IMR-90 (cell line): ENCODE measurements around the gene NAGS. TPM values are rescaled to one million over a fixed set of nuclear protein-coding genes. Genes with fewer than 3 reads are reported as not detected.

Experiments used
- ATAC-seq: fragments of 200-7000 bp; cut with Tn5 transposase; 2 replicates; pipeline ENCODE4 v1.9.1; 2020; ENCODE audit warnings: low read depth, mild to moderate bottlenecking, moderate library complexity
- BruUV-seq: library from RNA; stranded (reverse); fragments of 400-500 nt; replicated peaks from 2 replicates; lab custom pipeline; 2021; lab: Mats Ljungman, UMichigan
- CTCF ChIA-PET: fragments of 300-600 bp; formaldehyde crosslinking; extraction: SDS; loops from one replicate; lab custom pipeline; 2021; ENCODE audit warnings: antibody characterized with exemption; lab: Yijun Ruan, JAX
- POLR2A ChIA-PET: fragments of 300-600 bp; sonication (Branson Sonifier 250); formaldehyde crosslinking; loops from one replicate; lab custom pipeline; 2022; ENCODE audit warnings: antibody characterized with exemption; ENCODE audit not compliant: unreplicated experiment; lab: Charles Lee
- DNase-seq: peaks from one replicate; pipeline ENCODE4 v3.0.0; 2013
- H2AFZ ChIP-seq: replicated peaks from 2 replicates; pipeline ENCODE3; 2013; ENCODE audit warnings: low read length, mild to moderate bottlenecking; ENCODE audit not compliant: poor library complexity
- H2AK5ac ChIP-seq: 2 replicates; pipeline ENCODE4 v1.6.1; 2013; ENCODE audit warnings: low read depth, low read length, inconsistent platforms
- H2AK9ac ChIP-seq: replicated peaks from 2 replicates; pipeline ENCODE3; 2013; ENCODE audit warnings: mild to moderate bottlenecking, low read depth, low read length, moderate library complexity; ENCODE audit not compliant: poor library complexity
- H2BK120ac ChIP-seq: 2 replicates; pipeline ENCODE4 v1.6.1; 2013; ENCODE audit warnings: low read depth, low read length, inconsistent platforms
- H2BK15ac ChIP-seq: 3 replicates; pipeline ENCODE4 v1.6.1; 2013; ENCODE audit warnings: low read depth, low read length, inconsistent platforms
- H2BK20ac ChIP-seq: 2 replicates; pipeline ENCODE4 v1.6.1; 2013; ENCODE audit warnings: low read depth, mild to moderate bottlenecking, inconsistent platforms, low read length, moderate library complexity
- H2BK5ac ChIP-seq: 2 replicates; pipeline ENCODE4 v1.6.1; 2013; ENCODE audit warnings: mild to moderate bottlenecking, low read depth, low read length, inconsistent platforms; ENCODE audit not compliant: poor library complexity, severe bottlenecking
- H3K14ac ChIP-seq: replicated peaks from 2 replicates; pipeline ENCODE4 v1.6.1; 2013; ENCODE audit warnings: low read depth, low read length, inconsistent platforms
- H3K18ac ChIP-seq: 2 replicates; pipeline ENCODE4 v1.6.1; 2013; ENCODE audit warnings: low read depth, low read length, control low read depth
- H3K23ac ChIP-seq: 2 replicates; pipeline ENCODE4 v1.6.1; 2013; ENCODE audit warnings: low read depth, low read length, inconsistent platforms
- H3K27ac ChIP-seq: 2 replicates; pipeline ENCODE4 v1.5.1; 2013; ENCODE audit warnings: mild to moderate bottlenecking, control low read depth, low read length; ENCODE audit not compliant: insufficient read depth
- H3K27me3 ChIP-seq: 2 replicates; pipeline ENCODE4 v1.6.1; 2013; ENCODE audit warnings: low read length; ENCODE audit not compliant: control insufficient read depth, insufficient read depth
- H3K36me3 ChIP-seq: 2 replicates; pipeline ENCODE4 v1.6.1; 2013; ENCODE audit warnings: low read length, mixed read lengths; ENCODE audit not compliant: control insufficient read depth, insufficient read depth
- H3K4ac ChIP-seq: 2 replicates; pipeline ENCODE4 v1.6.1; 2013; ENCODE audit warnings: low read depth, low read length, inconsistent platforms
- H3K4me1 ChIP-seq: 2 replicates; pipeline ENCODE4 v1.6.1; 2013; ENCODE audit warnings: low read length, mixed read lengths; ENCODE audit not compliant: control insufficient read depth, insufficient read depth
- H3K4me2 ChIP-seq: 2 replicates; pipeline ENCODE4 v1.6.1; 2013; ENCODE audit warnings: low read depth, mild to moderate bottlenecking, control low read depth, low read length, moderate library complexity
- H3K4me3 ChIP-seq: 2 replicates; pipeline ENCODE4 v1.5.1; 2013; ENCODE audit warnings: low read depth, mild to moderate bottlenecking, control low read depth, low read length, moderate library complexity; ENCODE audit not compliant: insufficient read depth
- H3K56ac ChIP-seq: 2 replicates; pipeline ENCODE4 v1.6.1; 2013; ENCODE audit warnings: low read length, inconsistent platforms; ENCODE audit not compliant: insufficient read depth; ENCODE audit errors: extremely low read depth
- H3K79me1 ChIP-seq, 2 experiments: 2 replicates each; pipeline ENCODE4 v1.6.1; 2013; ENCODE audit warnings: low read length in 2 of 2, inconsistent platforms in 1 of 2, low read depth in 1 of 2
- H3K9ac ChIP-seq: 2 replicates; pipeline ENCODE4 v1.6.1; 2013; ENCODE audit warnings: low read depth, low read length, control low read depth
- H3K9me1 ChIP-seq: 2 replicates; pipeline ENCODE4 v1.6.1; 2013; ENCODE audit warnings: low read length, inconsistent platforms; ENCODE audit not compliant: insufficient read depth
- H3K9me3 ChIP-seq: 2 replicates; pipeline ENCODE4 v1.6.1; 2013; ENCODE audit warnings: low read length; ENCODE audit not compliant: control insufficient read depth, insufficient read depth
- H4K20me1 ChIP-seq: 2 replicates; pipeline ENCODE4 v1.6.1; 2013; ENCODE audit warnings: low read length, inconsistent platforms; ENCODE audit not compliant: insufficient read depth
- H4K5ac ChIP-seq: 2 replicates; pipeline ENCODE4 v1.6.1; 2013; ENCODE audit warnings: mild to moderate bottlenecking, low read depth, low read length, control low read depth
- H4K8ac ChIP-seq, 2 experiments: 2 replicates each; pipeline ENCODE4 v1.6.1; 2013; ENCODE audit warnings: low read depth in 2 of 2, low read length in 2 of 2, control low read depth in 1 of 2, inconsistent platforms in 1 of 2
- H4K91ac ChIP-seq: 2 replicates; pipeline ENCODE4 v1.6.1; 2013; ENCODE audit warnings: low read depth, low read length, inconsistent platforms; ENCODE audit not compliant: insufficient read depth
- CEBPB ChIP-seq: IDR thresholded peaks from 2 replicates; pipeline ENCODE4 v1.6.1; 2012; ENCODE audit warnings: low read depth, low read length, improper control_type of control experiment
- ELK1 ChIP-seq: fragments of 150-350 bp; IDR thresholded peaks from 2 replicates; pipeline ENCODE4 v1.6.1; 2016; ENCODE audit warnings: low read depth, mild to moderate bottlenecking, low read length, moderate library complexity, borderline replicate concordance
- MAFK ChIP-seq: IDR thresholded peaks from 2 replicates; pipeline ENCODE4 v1.6.1; 2012; ENCODE audit warnings: low read depth, low read length, improper control_type of control experiment
- POLR2A ChIP-seq: IDR thresholded peaks from 2 replicates; pipeline ENCODE4 v1.6.1; 2012; ENCODE audit warnings: mild to moderate bottlenecking, low read depth, low read length
- SMC3 ChIP-seq: fragments of 150-350 bp; IDR thresholded peaks from 2 replicates; pipeline ENCODE4 v1.6.1; 2016; ENCODE audit warnings: low read depth, mild to moderate bottlenecking, antibody characterized with exemption, low read length, moderate library complexity
- USF2 ChIP-seq: fragments of 150-350 bp; IDR thresholded peaks from 2 replicates; pipeline ENCODE4 v1.6.1; 2017; ENCODE audit warnings: mild to moderate bottlenecking, antibody characterized with exemption, low read length, low read depth
- WGBS, 2 experiments: methylation state at CpG; one replicate each; pipeline versions ENCODE4 v1.1.5 to v1.1.7; 2013; ENCODE audit warnings: missing lambda C conversion rate in 2 of 2; ENCODE audit not compliant: insufficient read length in 1 of 2; ENCODE audit errors: extremely low coverage in 2 of 2; 5-methylcytosine and 5-hydroxymethylcytosine counted together
- dilution Hi-C: fragments of 300-500 bp; cut with HindIII; formaldehyde crosslinking; loops from one replicate; pipeline ENCODE4 v1.14.3; 2018; ENCODE audit warnings: low sequenced_read_pairs; ENCODE audit not compliant: unreplicated experiment
- in situ Hi-C: fragments of 300-500 bp; cut with MboI; formaldehyde crosslinking; loops from 3 replicates; pipeline ENCODE4 v1.14.3; 2019; ENCODE audit warnings: low sequenced_read_pairs, inconsistent platforms, mixed read lengths
- intact Hi-C: fragments of 100-400 bp; cut with micrococcal nuclease; formaldehyde crosslinking; loops from 2 replicates; pipeline ENCODE4 v1.10.0; 2022
- polyA plus RNA-seq, 3 experiments: library from polyadenylated mRNA; depleted of rRNA; stranded (reverse); fragments of >200 nt; gene quantifications; 2 replicates each; pipeline ENCODE4 v1.2.3, GENCODE V29; 2012; ENCODE audit warnings: low replicate concordance in 1 of 3
- total RNA-seq: library from RNA; depleted of rRNA; stranded (reverse); fragments of >200 nt; gene quantifications from 2 replicates; pipeline ENCODE4 v1.2.3, GENCODE V29; 2012

The NAGS gene
- total and polyA plus RNA-seq, 2 of the 4 experiments (the other 2 are of a cell fraction), result 0.54 to 0.99 TPM

GRCh38 chr17:43992641-43993040, 11.8 kb upstream of the NAGS start:
- no peaks in the 10 kb centered on the region for H3K9me1 ChIP-seq
- H3K9ac ChIP-seq, result no peak overlapping the region
- TF ChIP-seq POLR2A (no peak), MAFK (no peak), USF2 (no peak), CEBPB (no peak), SMC3 (no peak), ELK1 (no peak)
- H2AK5ac ChIP-seq, result no peak overlapping the region
- no peak overlapping the region for H2BK120ac ChIP-seq
- no peak overlapping the region for H2BK20ac ChIP-seq
- CTCF ChIA-PET, result interaction anchor here (0.7 to 2.4 kb wide), 2 partner anchors 49 to 99 kb away, joined by 3 to 11 read pairs; no protein-coding TSS in a partner anchor
- no peak overlapping the region for H3K4me2 ChIP-seq
- H4K8ac ChIP-seq, result no peak overlapping the region
- no peaks in the 10 kb centered on the region for H3K9me3 ChIP-seq
- H3K56ac ChIP-seq, result no peak overlapping the region
- POLR2A ChIA-PET, result no interaction called here
- no peak overlapping the region for H2BK15ac ChIP-seq
- no peak overlapping the region for H3K18ac ChIP-seq
- DNase-seq (no peak), ATAC-seq (no peak)
- no peak overlapping the region for H3K4ac ChIP-seq
- no peaks in the 10 kb centered on the region for H3K4me1 ChIP-seq
- no peak overlapping the region for H3K4me3 ChIP-seq
- no peak overlapping the region for H3K27ac ChIP-seq
- no peak overlapping the region for H4K91ac ChIP-seq
- no peak overlapping the region for H2BK5ac ChIP-seq
- dilution Hi-C loops, result no loop called here
- in situ Hi-C loops, result no loop called here
- 91% methylated on average over 5 of the region's 14 CpGs; no CpG with 5 or more reads in 1 of the 2 experiments for WGBS, 2 experiments
- H3K79me1 ChIP-seq, result no peaks in the 10 kb centered on the region
- no peaks in the 10 kb centered on the region for H3K36me3 ChIP-seq
- no peak overlapping the region for H2AK9ac ChIP-seq
- H3K14ac ChIP-seq, result no peak overlapping the region
- no peaks in the 10 kb centered on the region for H4K20me1 ChIP-seq
- intact Hi-C loops, result no loop called here
- BruUV-seq, result no TSS peak
- H2AFZ ChIP-seq, result no peak overlapping the region
- no peak overlapping the region for H3K23ac ChIP-seq
- H4K5ac ChIP-seq, result no peak overlapping the region
- H3K27me3 ChIP-seq, result peaks cover 26% of the 10 kb centered on the region
